Neural cell (in vitro differentiated cells): ENCODE results near the gene GNL3. TPM values are rescaled to one million over a fixed set of nuclear protein-coding genes. Genes with fewer than 3 reads are reported as not detected.

Experiments used
- H2AFZ ChIP-seq: fragments of 200-600, 300-800 bp; sonication (generic), shearing (Covaris generic); 2 replicates; pipeline ENCODE4 v1.6.0; 2014; ENCODE audit warnings: low read depth, mild to moderate bottlenecking, antibody characterized with exemption, low read length, moderate library complexity
- H3F3A ChIP-seq: fragments of 200-600 bp; shearing (Covaris generic); 2 replicates; pipeline ENCODE4 v1.6.1; 2016; ENCODE audit warnings: mild to moderate bottlenecking, moderate library complexity, mixed read lengths, antibody characterized with exemption, low read length; ENCODE audit not compliant: insufficient read depth, poor library complexity, severe bottlenecking
- H3K27ac ChIP-seq: fragments of 200-600, 300-800 bp; sonication (generic), shearing (Covaris generic); 2 replicates; pipeline ENCODE4 v1.5.1; 2014; ENCODE audit warnings: mild to moderate bottlenecking, low read length, moderate library complexity
- H3K27me3 ChIP-seq: fragments of 300-800, 200-600 bp; sonication (generic), shearing (Covaris generic); 2 replicates; pipeline ENCODE4 v1.6.0; 2014; ENCODE audit warnings: mild to moderate bottlenecking, low read depth, low read length, moderate library complexity; ENCODE audit not compliant: insufficient read depth
- H3K36me3 ChIP-seq: fragments of 300-800, 200-600 bp; sonication (generic), shearing (Covaris generic); 2 replicates; pipeline ENCODE4 v1.5.1; 2014; ENCODE audit warnings: mild to moderate bottlenecking, antibody characterized with exemption, low read length, moderate library complexity; ENCODE audit not compliant: insufficient read depth
- H3K4me2 ChIP-seq: fragments of 300-800, 200-600 bp; sonication (generic), shearing (Covaris generic); 2 replicates; pipeline ENCODE4 v1.6.0; 2014; ENCODE audit warnings: mild to moderate bottlenecking, low read length
- H3K4me3 ChIP-seq: fragments of 300-800, 200-600 bp; sonication (generic), shearing (Covaris generic); 2 replicates; pipeline ENCODE4 v1.5.1; 2014; ENCODE audit warnings: mild to moderate bottlenecking, low read length, moderate library complexity
- H3K79me2 ChIP-seq: fragments of 200-600 bp; shearing (Covaris generic); replicated peaks from 2 replicates; pipeline ENCODE4 v1.6.0; 2014; ENCODE audit warnings: mild to moderate bottlenecking, low read length, moderate library complexity; ENCODE audit not compliant: insufficient read depth
- H3K9ac ChIP-seq: fragments of 300-800, 200-600 bp; sonication (generic), shearing (Covaris generic); 2 replicates; pipeline ENCODE4 v1.6.1; 2016; ENCODE audit warnings: mild to moderate bottlenecking, low read length, mixed read lengths
- H3K9me2 ChIP-seq: fragments of 200-600 bp; shearing (Covaris generic); 2 replicates; pipeline ENCODE4 v1.6.1; 2016; ENCODE audit warnings: mild to moderate bottlenecking, low read length, mixed read lengths; ENCODE audit not compliant: insufficient read depth
- H3K9me3 ChIP-seq: fragments of 200-600, 300-800 bp; sonication (generic), shearing (Covaris generic); 2 replicates; pipeline ENCODE4 v1.6.1; 2016; ENCODE audit warnings: mild to moderate bottlenecking, mixed run types, low read length, moderate library complexity, mixed read lengths
- H4K20me1 ChIP-seq: fragments of 200-600 bp; shearing (Covaris generic); 2 replicates; pipeline ENCODE4 v1.6.1; 2016; ENCODE audit warnings: mild to moderate bottlenecking, mixed run types; ENCODE audit not compliant: insufficient read depth
- CTCF ChIP-seq: fragments of 450-650 bp; IDR thresholded peaks from 2 replicates; pipeline ENCODE4 v1.5.1; 2014; ENCODE audit warnings: antibody characterized with exemption, mild to moderate bottlenecking, moderate library complexity; ENCODE audit not compliant: poor library complexity, severe bottlenecking
- EP300 ChIP-seq: fragments of 450-650 bp; conservative IDR thresholded peaks from 2 replicates; pipeline ENCODE4 v1.6.1; 2014; ENCODE audit warnings: antibody characterized with exemption, mild to moderate bottlenecking, moderate library complexity; ENCODE audit not compliant: poor library complexity, severe bottlenecking
- EZH2 ChIP-seq: fragments of 200-600, 300-800 bp; shearing (Covaris generic), sonication (generic); IDR thresholded peaks from 2 replicates; pipeline ENCODE4 v1.6.1; 2014; ENCODE audit warnings: antibody characterized with exemption, low read length, borderline replicate concordance, mild to moderate bottlenecking; ENCODE audit not compliant: insufficient read depth, poor library complexity, severe bottlenecking
- MXI1 ChIP-seq: fragments of 450-650 bp; conservative IDR thresholded peaks from 2 replicates; pipeline ENCODE4 v1.6.1; 2014; ENCODE audit warnings: antibody characterized with exemption, mild to moderate bottlenecking; ENCODE audit not compliant: poor library complexity, severe bottlenecking
- POLR2AphosphoS5 ChIP-seq: IDR thresholded peaks from 2 replicates; pipeline ENCODE4 v1.6.1; 2012
- RAD21 ChIP-seq: fragments of 450-650 bp; conservative IDR thresholded peaks from 2 replicates; pipeline ENCODE4 v1.6.1; 2014; ENCODE audit warnings: antibody characterized with exemption, mild to moderate bottlenecking, moderate library complexity
- REST ChIP-seq: IDR thresholded peaks from 2 replicates; pipeline ENCODE4 v1.6.1; 2012; ENCODE audit warnings: borderline replicate concordance
- SMC3 ChIP-seq: fragments of 450-650 bp; conservative IDR thresholded peaks from 2 replicates; pipeline ENCODE4 v1.6.1; 2014; ENCODE audit warnings: antibody characterized with exemption, mild to moderate bottlenecking, moderate library complexity; ENCODE audit not compliant: poor library complexity
- TAF1 ChIP-seq: IDR thresholded peaks from 2 replicates; pipeline ENCODE4 v1.6.1; 2012; ENCODE audit warnings: low read depth
- polyA plus RNA-seq: library from polyadenylated mRNA; depleted of rRNA; stranded (reverse); fragments of >200 nt; gene quantifications from 2 replicates; pipeline ENCODE4 v1.2.3, GENCODE V29; 2014

GNL3 gene
- polyA plus RNA-seq, 1 donor from 2014 or later: 133 TPM

GRCh38 chr3:52731590-52731989 is 45.8 kb downstream of the GNL3 start:
- Histone ChIP-seq H3K27ac (no peak overlapping the region), H3K9me2 (no peaks in the 10 kb centered on the region), H3K4me3 (no peak overlapping the region), H3K9ac (no peak overlapping the region), H3K27me3 (no peaks in the 10 kb centered on the region), H2AFZ (no peak overlapping the region), H3K36me3 (peaks cover 10% of the 10 kb centered on the region), H3K9me3 (no peaks in the 10 kb centered on the region), H3K4me2 (no peak overlapping the region), H3F3A (no peaks in the 10 kb centered on the region), H4K20me1 (no peaks in the 10 kb centered on the region), H3K79me2 (no peaks in the 10 kb centered on the region)
- no peak for TF ChIP-seq POLR2AphosphoS5
- TF ChIP-seq CTCF: no peak
- no peak for TF ChIP-seq EZH2
- TF ChIP-seq EP300: no peak
- no peak for TF ChIP-seq TAF1
- TF ChIP-seq MXI1: no peak
- no peak for TF ChIP-seq RAD21
- no peak for TF ChIP-seq SMC3
- no peak for TF ChIP-seq REST

- Histone ChIP-seq H4K20me1 (no peaks in the 10 kb centered on the region), H3K4me2 (no peak overlapping the region), H3K27ac (no peak overlapping the region), H3K27me3 (no peaks in the 10 kb centered on the region), H3K4me3 (no peak overlapping the region), H3K36me3 (peaks cover 10% of the 10 kb centered on the region), H3K9me3 (no peaks in the 10 kb centered on the region), H3K79me2 (no peaks in the 10 kb centered on the region), H3F3A (no peaks in the 10 kb centered on the region), H3K9ac (no peak overlapping the region), H3K9me2 (no peaks in the 10 kb centered on the region), H2AFZ (no peak overlapping the region)
- no peak for TF ChIP-seq CTCF
These were observed 47.5 kb downstream of the GNL3 start for GRCh38 chr3:52733256-52733891.
